Activated T-helper 17 cell treated with anti-CD3 and anti-CD28 coated beads, Interleukin-2, amount 50 U/mL, for 72 hours (primary cell): ENCODE results near the gene TRH. TPM values are rescaled to one million over a fixed set of nuclear protein-coding genes. Genes with fewer than 3 reads are reported as not detected.
A peak's percentile ranks its signal among the peaks of the same experiment; 100 is the strongest.
"Not testable (repeated sequence)": the region's sequence is repeated elsewhere in the genome, so short reads cannot be mapped to it uniquely, and the experiment has no call there.

Source experiments
- ATAC-seq: fragments of 150-1000 bp; cut with Tn5 transposase; replicated peaks from 2 replicates; pipeline ENCODE4 v1.10.0; 2021; ENCODE audit warnings: mild to moderate bottlenecking, moderate library complexity
- H3K27ac Mint-ChIP-seq: one replicate; pipeline ENCODE4 v1.8.0; 2022; ENCODE audit warnings: mixed read lengths
- H3K27me3 Mint-ChIP-seq: one replicate; pipeline ENCODE4 v1.8.0; 2022; ENCODE audit warnings: mixed read lengths
- H3K36me3 Mint-ChIP-seq: one replicate; pipeline ENCODE4 v1.8.0; 2022; ENCODE audit warnings: low read depth, mild to moderate bottlenecking, mixed read lengths
- H3K4me1 Mint-ChIP-seq: one replicate; pipeline ENCODE4 v1.8.0; 2022; ENCODE audit warnings: mixed read lengths
- H3K4me3 Mint-ChIP-seq: one replicate; pipeline ENCODE4 v1.8.0; 2022; ENCODE audit warnings: mild to moderate bottlenecking, mixed read lengths
- H3K9me3 Mint-ChIP-seq: one replicate; pipeline ENCODE4 v1.8.0; 2022; ENCODE audit warnings: mixed read lengths
- total RNA-seq, 2 donors: library from RNA; stranded (reverse); gene quantifications; one replicate each; pipeline ENCODE4 v1.2.3, GENCODE V29; 2022

The TRH gene
- total RNA-seq, 2 donors from 2014 or later, result not detected

- H3K9me3 Mint-ChIP-seq, H3K4me3 Mint-ChIP-seq, H3K36me3 Mint-ChIP-seq, H3K27ac Mint-ChIP-seq, H3K4me1 Mint-ChIP-seq, ATAC-seq: not testable (repeated sequence)
- peaks cover 27% of the 10 kb centered on the region for H3K27me3 Mint-ChIP-seq
Observed at GRCh38 chr3:130012108-130012507, 37.6 kb downstream of the TRH start.

GRCh38 chr3:130013246-130013645 is 38.7 kb downstream of the TRH start:
- not testable (repeated sequence) for H3K27ac Mint-ChIP-seq, H3K9me3 Mint-ChIP-seq, H3K4me3 Mint-ChIP-seq, H3K4me1 Mint-ChIP-seq, ATAC-seq, H3K36me3 Mint-ChIP-seq
- peaks cover 29% of the 10 kb centered on the region for H3K27me3 Mint-ChIP-seq

- no peak overlapping the region for H3K27ac Mint-ChIP-seq
- peaks cover 27% of the 10 kb centered on the region for H3K27me3 Mint-ChIP-seq
- H3K36me3 Mint-ChIP-seq, result no peaks in the 10 kb centered on the region
- no peaks in the 10 kb centered on the region for H3K4me1 Mint-ChIP-seq
- H3K4me3 Mint-ChIP-seq, result no peak overlapping the region
- ATAC-seq, result no peak
- no peaks in the 10 kb centered on the region for H3K9me3 Mint-ChIP-seq
Observed at GRCh38 chr3:130014526-130014925, 40.0 kb downstream of the TRH start.

DNA sequence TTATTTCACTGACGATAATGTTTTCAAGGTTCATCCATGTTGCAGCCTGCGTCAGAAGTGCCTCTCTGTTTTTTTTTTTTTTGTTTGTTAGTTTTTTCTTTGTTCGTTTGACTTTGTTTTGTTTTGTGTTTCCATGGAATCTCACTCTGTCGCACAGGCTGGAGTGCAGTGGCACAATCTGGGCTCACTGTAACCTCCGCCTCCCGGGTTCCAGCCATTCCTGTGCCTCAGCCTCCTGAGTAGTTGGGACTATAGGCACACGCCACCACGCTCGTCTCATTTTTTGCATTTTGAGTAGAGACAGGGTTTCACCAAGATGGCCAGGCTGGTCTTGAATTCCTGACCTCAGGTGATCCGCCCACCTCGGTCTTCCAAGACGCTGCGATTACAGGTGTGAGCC is 43.1 kb downstream of the TRH start:
- H3K27ac Mint-ChIP-seq, result not testable (repeated sequence)

DNA sequence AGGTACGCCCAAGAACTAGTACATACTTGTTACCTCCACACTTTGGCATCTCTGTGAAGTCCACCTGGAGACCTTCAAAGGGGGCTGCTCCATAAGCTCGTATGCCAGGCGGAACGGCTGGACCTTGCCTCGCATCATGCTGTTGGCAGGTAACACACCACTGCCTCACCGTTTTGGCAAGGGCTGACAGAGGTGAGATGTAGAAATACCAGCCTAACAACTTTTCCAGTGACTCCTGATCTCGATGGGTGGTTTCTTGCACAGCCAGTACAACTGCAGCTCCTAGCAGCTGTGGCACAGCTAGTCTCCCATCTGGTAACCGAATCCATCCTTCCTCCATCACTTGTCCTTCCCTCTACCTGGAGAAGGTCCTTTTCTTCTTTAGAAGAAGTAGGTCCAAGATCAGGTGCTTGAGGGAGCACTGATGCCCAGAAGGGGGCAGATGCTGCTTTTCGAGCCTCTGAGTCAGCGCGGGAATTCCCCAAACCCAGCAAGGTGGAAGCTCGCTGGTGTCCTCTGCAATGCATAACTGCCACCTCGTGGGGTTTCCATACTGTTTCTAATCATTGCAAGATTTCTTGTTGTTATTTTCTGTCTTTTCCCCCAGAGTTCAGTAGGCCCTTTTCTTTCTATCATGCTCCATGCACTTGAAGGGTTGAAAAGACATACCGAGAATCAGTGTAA is 51.8 kb downstream of the TRH start:
- not testable (repeated sequence) for H3K4me3 Mint-ChIP-seq, H3K4me1 Mint-ChIP-seq, H3K27me3 Mint-ChIP-seq, H3K9me3 Mint-ChIP-seq, ATAC-seq, H3K36me3 Mint-ChIP-seq
- H3K27ac Mint-ChIP-seq, result peak overlapping the region; percentile 30

More for the DNA sequence above, 43.1 kb downstream of the TRH start:
- not testable (repeated sequence) for H3K9me3 Mint-ChIP-seq, H3K36me3 Mint-ChIP-seq, H3K4me3 Mint-ChIP-seq, ATAC-seq, H3K4me1 Mint-ChIP-seq
- peaks cover 25% of the 10 kb centered on the region for H3K27me3 Mint-ChIP-seq

DNA sequence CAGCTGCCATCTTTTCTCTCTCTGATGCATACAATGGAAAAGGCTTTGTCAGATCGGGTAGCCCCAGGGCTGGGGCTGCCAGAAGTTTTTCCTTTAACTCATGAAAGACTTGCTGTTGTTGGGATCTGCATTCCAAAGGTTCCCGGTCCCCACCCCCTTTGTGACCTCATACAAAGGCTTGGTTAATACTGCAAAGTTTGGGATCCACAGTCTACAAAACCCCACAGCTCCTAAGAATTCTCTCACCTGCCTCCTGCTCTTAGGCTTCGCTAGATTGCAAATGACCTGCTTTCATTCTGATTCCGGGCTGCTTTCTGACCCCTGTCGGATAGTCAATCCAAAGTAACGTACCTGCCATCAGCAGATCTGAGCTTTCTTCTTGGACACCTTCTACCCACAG is 52.9 kb downstream of the TRH start:
- not testable (repeated sequence) for H3K27ac Mint-ChIP-seq, H3K27me3 Mint-ChIP-seq, H3K9me3 Mint-ChIP-seq, H3K4me1 Mint-ChIP-seq, ATAC-seq, H3K4me3 Mint-ChIP-seq, H3K36me3 Mint-ChIP-seq

Other genes starting within 250 kb of the TRH start
- 10 to 100 TPM; 16.4 to 19.5 TPM for gene TMCC1, start 81.0 kb upstream of the TRH start, total RNA-seq
- 1 to 10 TPM; 1.1 to 1.7 TPM for gene ALG1L2, start 107.1 kb downstream of the TRH start, total RNA-seq